H1 (cell line): Measurements from ENCODE around the gene PRPF31. TPM values are rescaled to one million over a fixed set of nuclear protein-coding genes. Genes with fewer than 3 reads are reported as not detected.

Source experiments
- polyA plus RNA-seq, 7 experiments: library from polyadenylated mRNA; depleted of rRNA in 3 of 7; stranded (reverse) in 5 of 7; unstranded in 2 of 7; fragments of >200 nt in 5 of 7; fragments of 200-250 nt in 2 of 7; gene quantifications; 1 replicate in 5 of 7; 2 replicates in 1 of 7; 4 replicates in 1 of 7; pipeline versions ENCODE4 v1.2.1 to v1.2.3, GENCODE V29; 2011 to 2013; ENCODE audit warnings: missing spikeins in 2 of 7, mixed read lengths in 2 of 7
- total RNA-seq: library from RNA; stranded (reverse); fragmentation: NEBNext Ultra II Directional; extraction: Animal tissue kit (Norgen Biotek cat#: 25700); gene quantifications from 2 replicates; pipeline ENCODE4 v1.2.1, GENCODE V29; 2021
- TF ChIP-seq, protein P1 (sequence below): IDR thresholded peaks from 2 replicates; pipeline ENCODE4 v1.6.1; 2012; ENCODE audit warnings: inconsistent platforms

PRPF31 gene
- total and polyA plus RNA-seq, 2 of the 8 experiments (the other 6 are each of a cell fraction or from before 2014, with no cell fraction given), result 51.1 to 97.4 TPM

DNA sequence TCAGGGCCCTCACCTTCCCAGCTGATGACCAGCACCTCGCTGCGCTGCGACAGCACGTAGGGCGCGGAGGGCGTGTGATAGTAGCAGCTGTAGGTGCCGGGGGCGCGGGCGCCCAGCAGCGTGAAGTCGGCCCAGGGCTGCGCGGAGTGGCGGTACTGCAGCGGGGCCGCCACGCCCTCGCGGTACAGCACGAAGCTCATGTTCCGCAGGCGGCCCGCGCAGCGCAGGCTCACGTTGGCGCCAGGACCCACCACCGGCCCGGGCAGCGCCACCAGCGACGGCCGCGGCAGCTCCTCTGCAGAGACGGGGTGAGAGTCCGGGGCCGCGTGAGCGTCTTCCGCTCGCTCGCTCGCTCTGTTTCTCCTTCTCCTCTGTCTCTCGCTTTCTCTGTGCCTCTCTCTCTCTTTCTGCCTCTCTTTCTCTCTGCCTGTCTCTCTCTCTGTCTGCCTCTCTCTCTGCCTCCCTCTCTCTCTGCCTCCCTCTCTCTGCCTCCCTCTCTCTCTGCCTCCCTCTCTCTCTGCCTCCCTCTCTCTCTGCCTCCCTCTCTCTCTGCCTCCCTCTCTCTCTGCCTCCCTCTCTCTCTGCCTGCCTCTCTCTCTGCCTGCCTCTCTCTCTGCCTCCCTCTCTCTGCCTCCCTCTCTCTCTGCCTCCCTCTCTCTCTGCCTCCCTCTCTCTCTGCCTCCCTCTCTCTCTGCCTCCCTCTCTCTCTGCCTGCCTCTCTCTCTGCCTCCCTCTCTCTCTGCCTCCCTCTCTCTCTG, 19.5 kb upstream of the PRPF31 start (continued):
- TF ChIP-seq, protein P1, sequence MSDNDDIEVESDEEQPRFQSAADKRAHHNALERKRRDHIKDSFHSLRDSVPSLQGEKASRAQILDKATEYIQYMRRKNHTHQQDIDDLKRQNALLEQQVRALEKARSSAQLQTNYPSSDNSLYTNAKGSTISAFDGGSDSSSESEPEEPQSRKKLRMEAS, result peak; percentile 94
